HG02981 (cell line): Measurements from ENCODE around the gene CENPM.

Source experiments
- ATAC-seq: cut with Tn5 transposase; IDR thresholded peaks from one replicate; pipeline ENCODE4 v1.9.1; 2021; ENCODE audit warnings: mild to moderate bottlenecking, moderate library complexity; ENCODE audit not compliant: unreplicated experiment

Gene CENPM

DNA sequence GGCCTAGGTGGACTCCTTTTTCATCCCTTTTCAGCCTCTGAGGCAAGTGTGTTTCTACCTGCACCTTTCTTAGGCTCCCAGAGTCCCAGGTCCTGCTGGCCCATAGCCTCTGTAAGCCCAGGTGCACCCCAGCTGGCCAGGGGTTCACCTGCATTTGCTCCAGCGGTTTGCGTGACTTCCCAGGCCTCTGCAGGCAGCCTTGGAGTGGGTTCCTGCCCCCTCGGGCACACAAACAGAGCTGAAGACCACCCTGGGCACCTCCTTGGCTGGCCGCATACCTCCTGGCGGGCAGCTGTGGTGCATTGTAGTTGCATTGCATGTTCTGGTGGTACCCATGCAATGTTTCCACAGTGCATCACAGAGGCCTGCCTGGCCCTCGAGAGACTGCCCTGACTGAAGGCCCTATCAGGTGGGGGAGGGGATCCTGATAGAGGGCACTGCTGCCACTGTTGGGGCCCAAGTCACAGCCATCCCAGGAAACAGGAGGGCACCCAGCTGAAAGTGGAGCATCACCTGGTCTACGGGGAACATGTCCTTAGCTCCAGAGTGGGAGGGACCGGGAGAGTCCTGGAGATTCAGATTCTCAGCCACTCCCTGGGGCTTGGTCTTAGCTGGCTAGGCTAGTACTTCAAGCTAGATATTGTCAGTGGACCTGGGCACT lies 46.2 kb downstream of the CENPM start:
- no peak for ATAC-seq

DNA sequence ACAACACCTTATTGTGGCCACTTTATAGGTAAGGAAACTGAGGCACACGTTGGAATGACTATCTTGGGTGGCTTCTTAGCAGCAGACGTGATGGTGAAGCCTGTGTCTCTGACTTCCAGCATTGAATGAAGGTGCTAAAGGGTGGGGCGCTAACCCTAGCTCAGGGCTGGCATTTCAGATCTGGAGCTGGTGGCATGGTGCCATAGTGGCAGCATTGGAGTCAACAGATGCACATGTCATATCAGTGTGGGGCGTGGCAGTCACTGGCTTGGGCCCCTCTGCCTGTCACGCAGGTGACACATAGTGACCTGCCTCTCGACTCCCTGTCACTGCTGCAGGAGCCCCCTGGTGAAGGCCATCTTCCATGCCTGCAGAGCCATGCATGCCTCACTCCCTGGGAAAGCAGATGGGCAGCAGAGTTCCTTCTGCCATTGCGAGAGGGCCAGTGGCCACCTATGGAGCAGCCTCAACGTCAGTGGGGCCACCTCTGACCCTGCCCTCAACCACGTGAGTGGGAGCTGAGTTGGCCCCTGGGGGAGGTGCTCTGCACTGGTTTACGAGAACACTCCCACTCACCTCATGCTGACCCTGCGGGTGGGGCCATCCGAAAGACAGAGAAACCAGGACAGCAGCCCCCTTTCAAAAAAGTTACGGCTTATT lies 46.8 kb downstream of the CENPM start:
- ATAC-seq: no peak

DNA sequence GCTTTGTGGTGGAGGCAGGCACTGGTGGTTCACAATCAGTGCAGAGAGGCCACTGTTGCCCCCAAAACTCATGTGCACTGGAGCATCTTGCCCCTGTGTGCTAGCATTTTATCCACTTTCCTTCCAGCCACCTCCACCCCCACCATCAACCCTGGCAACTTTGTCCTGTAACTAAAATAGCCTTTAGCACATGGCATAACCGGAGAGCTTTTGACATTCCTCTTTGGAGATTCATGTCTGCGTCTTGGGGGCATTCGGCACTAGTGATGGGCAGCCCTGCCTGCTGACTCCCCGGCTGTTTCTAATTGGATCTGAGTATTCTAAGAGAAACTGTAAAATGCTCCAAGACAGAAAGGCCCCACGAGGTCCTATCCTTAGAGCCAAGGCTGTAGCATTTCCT lies 47.8 kb downstream of the CENPM start:
- ATAC-seq: no peak

DNA sequence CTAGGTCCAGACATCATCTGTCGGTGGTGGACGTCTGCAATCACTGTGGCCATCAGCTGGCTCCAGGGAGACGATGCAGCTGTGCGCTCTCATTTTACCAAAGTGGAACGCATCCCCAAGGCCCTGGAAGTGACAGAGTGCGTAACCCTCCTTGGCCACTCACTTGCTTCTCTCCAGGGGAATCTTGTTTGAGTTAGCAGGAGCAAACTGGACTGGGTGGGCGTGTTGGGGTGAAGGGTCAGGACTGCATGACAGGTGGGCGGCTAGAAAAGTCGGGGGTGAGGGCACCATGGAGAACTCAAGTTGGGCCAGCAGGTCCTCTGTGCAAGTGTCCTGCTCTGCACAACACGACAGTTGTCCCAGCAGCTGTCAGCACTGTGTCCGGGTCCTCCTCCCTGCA lies 48.3 kb downstream of the CENPM start:
- ATAC-seq: no peak

DNA sequence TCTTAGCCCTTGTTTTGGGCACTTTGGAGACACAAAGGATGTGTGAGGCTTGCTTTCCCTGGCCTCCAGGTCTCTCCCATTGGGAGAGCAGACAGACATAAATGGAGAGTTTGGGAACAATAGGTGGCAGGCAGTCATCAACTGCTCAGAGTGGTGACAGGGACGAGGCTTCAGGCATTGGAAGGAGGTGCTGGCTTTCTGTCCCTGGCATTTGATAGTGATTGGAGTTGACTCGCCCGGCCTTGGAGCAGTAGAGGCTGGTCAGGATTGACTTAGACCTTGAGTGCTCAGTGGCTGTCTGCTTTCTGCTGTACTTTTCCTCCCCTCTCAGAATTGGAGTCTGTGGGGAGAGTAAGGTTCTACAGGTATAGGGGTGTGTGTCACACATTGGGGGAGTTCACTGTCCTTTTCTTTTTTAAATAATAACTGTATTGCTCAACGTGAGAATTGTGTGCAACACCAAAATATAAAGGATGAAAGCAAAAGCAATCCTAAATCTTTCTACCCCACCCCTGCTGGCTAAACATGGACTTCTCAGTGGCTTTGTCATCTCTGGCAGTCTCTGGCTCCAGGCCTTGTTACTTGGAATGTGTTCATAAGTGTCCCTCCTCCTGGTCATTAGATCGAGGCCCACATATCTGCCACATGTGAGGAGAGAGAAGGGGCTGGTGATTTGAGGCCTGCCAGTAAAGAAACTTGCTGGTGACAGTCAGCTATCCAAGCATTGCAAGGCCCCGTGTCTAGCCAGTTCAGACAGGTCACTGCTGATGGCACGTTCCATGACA lies 53.2 kb downstream of the CENPM start:
- ATAC-seq: no peak

DNA sequence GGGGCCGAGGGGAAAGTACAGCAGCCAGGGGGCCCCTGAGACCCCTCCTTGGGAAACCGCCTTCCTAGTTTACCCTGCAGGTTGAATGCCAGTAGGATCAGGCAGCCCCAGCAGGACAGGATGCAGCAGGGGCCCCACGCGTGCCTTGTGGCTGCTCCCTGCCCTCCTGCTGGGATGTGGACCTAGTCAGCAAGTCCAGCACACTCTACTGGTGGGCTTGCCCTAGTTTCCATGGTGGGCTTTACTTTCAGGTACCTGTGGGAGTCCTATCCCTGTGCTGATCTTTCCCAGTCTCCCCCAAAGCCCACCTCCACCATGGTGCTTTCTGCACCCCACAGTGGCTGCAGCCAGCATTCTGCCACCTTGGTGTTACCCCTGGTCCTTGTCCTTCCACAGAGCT lies 54.2 kb downstream of the CENPM start:
- ATAC-seq: no peak

DNA sequence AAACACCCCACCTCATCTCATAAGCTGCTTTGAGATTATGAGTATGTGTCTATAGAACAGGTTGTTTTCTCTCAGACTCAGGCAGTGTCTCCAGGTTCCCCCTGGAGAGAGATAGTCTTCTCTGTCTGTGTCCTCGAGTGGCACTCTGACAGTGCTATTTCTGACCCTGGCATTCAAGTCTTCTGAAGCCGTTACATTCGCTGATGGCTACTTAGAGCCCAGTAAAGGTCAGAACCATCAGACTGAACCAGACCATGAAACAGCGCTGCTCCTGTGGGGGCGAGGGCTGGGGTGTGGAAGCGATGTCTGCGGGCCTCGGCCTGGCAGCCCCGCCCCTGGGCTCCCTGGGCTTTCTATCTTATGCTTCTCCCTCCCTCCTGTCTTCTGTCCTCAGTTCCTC lies 55.5 kb downstream of the CENPM start:
- no peak for ATAC-seq
